H9 (cell line): Measurements from ENCODE around the gene PTPRF. TPM values are rescaled to one million over a fixed set of nuclear protein-coding genes. Genes with fewer than 3 reads are reported as not detected.

Experiments
- DNase-seq: peaks from one replicate; pipeline ENCODE4 v3.0.0-alpha.2; 2017
- H2AFZ ChIP-seq: one replicate; pipeline ENCODE4 v1.6.1; 2013; ENCODE audit warnings: mild to moderate bottlenecking, low read length, control low read depth, moderate library complexity
- H2AK5ac ChIP-seq: 2 replicates; pipeline ENCODE4 v1.6.1; 2013; ENCODE audit warnings: low read length, control low read depth, mixed read lengths; ENCODE audit not compliant: insufficient read length
- H2BK120ac ChIP-seq: one replicate; pipeline ENCODE4 v1.6.1; 2013; ENCODE audit warnings: low read depth, mild to moderate bottlenecking, low read length, control low read depth, inconsistent platforms; ENCODE audit not compliant: poor library complexity, severe bottlenecking
- H2BK12ac ChIP-seq: 2 replicates; pipeline ENCODE4 v1.6.1; 2013; ENCODE audit warnings: low read length, control low read depth, mixed read lengths, low read depth; ENCODE audit not compliant: insufficient read length
- H2BK15ac ChIP-seq: 2 replicates; pipeline ENCODE4 v1.6.1; 2013; ENCODE audit warnings: low read depth, low read length, control low read depth
- H2BK20ac ChIP-seq: one replicate; pipeline ENCODE4 v1.6.1; 2013; ENCODE audit warnings: low read depth, mild to moderate bottlenecking, low read length, control low read depth, inconsistent platforms; ENCODE audit not compliant: poor library complexity, severe bottlenecking
- H2BK5ac ChIP-seq: 2 replicates; pipeline ENCODE4 v1.6.1; 2013; ENCODE audit warnings: low read length, control low read depth, mixed read lengths; ENCODE audit not compliant: insufficient read length
- H3K14ac ChIP-seq: 2 replicates; pipeline ENCODE4 v1.6.1; 2013; ENCODE audit warnings: low read length, control low read depth; ENCODE audit not compliant: insufficient read depth
- H3K18ac ChIP-seq: 2 replicates; pipeline ENCODE4 v1.6.1; 2013; ENCODE audit warnings: low read depth, mild to moderate bottlenecking, mixed read lengths, low read length, control low read depth; ENCODE audit not compliant: insufficient read length
- H3K23ac ChIP-seq: 2 replicates; pipeline ENCODE4 v1.6.1; 2013; ENCODE audit warnings: low read length, control low read depth, mixed read lengths, low read depth; ENCODE audit not compliant: insufficient read length
- H3K23me2 ChIP-seq: 2 replicates; pipeline ENCODE4 v1.6.1; 2013; ENCODE audit warnings: low read depth, mild to moderate bottlenecking, mixed read lengths, low read length, control low read depth; ENCODE audit not compliant: insufficient read length, poor library complexity, severe bottlenecking
- H3K27ac ChIP-seq: 2 replicates; pipeline ENCODE4 v1.5.1; 2013; ENCODE audit warnings: low read length, control low read depth, mixed read lengths, low read depth; ENCODE audit not compliant: insufficient read length
- H3K27me3 ChIP-seq: 2 replicates; pipeline ENCODE4 v1.6.1; 2013; ENCODE audit warnings: low read length, control low read depth, inconsistent platforms; ENCODE audit not compliant: insufficient read depth
- H3K4ac ChIP-seq: 2 replicates; pipeline ENCODE4 v1.6.1; 2013; ENCODE audit warnings: low read depth, mild to moderate bottlenecking, control low read depth, inconsistent platforms, low read length, moderate library complexity
- H3K4me1 ChIP-seq: 2 replicates; pipeline ENCODE4 v1.6.1; 2013; ENCODE audit warnings: low read length, control low read depth, inconsistent platforms; ENCODE audit not compliant: insufficient read depth
- H3K4me2 ChIP-seq: 2 replicates; pipeline ENCODE4 v1.6.1; 2013; ENCODE audit warnings: low read length, control low read depth, mixed read lengths; ENCODE audit not compliant: insufficient read length, insufficient read depth
- H3K56ac ChIP-seq: 2 replicates; pipeline ENCODE4 v1.6.1; 2013; ENCODE audit warnings: low read depth, mild to moderate bottlenecking, mixed read lengths, low read length, control low read depth; ENCODE audit not compliant: insufficient read length
- H3K79me1 ChIP-seq: 2 replicates; pipeline ENCODE4 v1.6.1; 2013; ENCODE audit warnings: low read depth, mild to moderate bottlenecking, moderate library complexity, low read length, control low read depth, inconsistent platforms; ENCODE audit not compliant: insufficient read depth, poor library complexity, severe bottlenecking
- H3K79me2 ChIP-seq: 2 replicates; pipeline ENCODE4 v1.6.1; 2013; ENCODE audit warnings: low read length, control low read depth, inconsistent platforms; ENCODE audit not compliant: insufficient read depth
- H3K9ac ChIP-seq: 2 replicates; pipeline ENCODE4 v1.6.1; 2013; ENCODE audit warnings: low read length, control low read depth, mixed read lengths; ENCODE audit not compliant: insufficient read length; ENCODE audit errors: extremely low read depth
- H3K9me3 ChIP-seq: one replicate; pipeline ENCODE4 v1.6.1; 2013; ENCODE audit warnings: low read depth, low read length, inconsistent platforms; ENCODE audit not compliant: control insufficient read depth
- H3T11ph ChIP-seq: one replicate; pipeline ENCODE4 v1.6.1; 2013; ENCODE audit warnings: mild to moderate bottlenecking, low read length, control low read depth, inconsistent platforms
- H4K20me1 ChIP-seq: one replicate; pipeline ENCODE4 v1.6.1; 2013; ENCODE audit not compliant: control insufficient read depth, insufficient read length, insufficient read depth
- H4K5ac ChIP-seq: 2 replicates; pipeline ENCODE4 v1.6.1; 2013; ENCODE audit warnings: low read depth, mild to moderate bottlenecking, mixed read lengths, low read length, control low read depth; ENCODE audit not compliant: insufficient read length
- H4K8ac ChIP-seq: replicated peaks from 2 replicates; pipeline ENCODE4 v1.6.1; 2013; ENCODE audit warnings: low read length, control low read depth, mixed read lengths, low read depth; ENCODE audit not compliant: insufficient read length
- H4K91ac ChIP-seq: 2 replicates; pipeline ENCODE4 v1.6.1; 2013; ENCODE audit warnings: low read depth, mild to moderate bottlenecking, moderate library complexity, mixed read lengths, low read length, control low read depth; ENCODE audit not compliant: insufficient read length
- H3K27ac Mint-ChIP-seq, 3 experiments: 2 replicates in 2 of 3; 3 replicates in 1 of 3; pipeline ENCODE4 v1.8.0; 2020 to 2021; ENCODE audit warnings: mixed read lengths in 3 of 3, mild to moderate bottlenecking in 1 of 3, moderate library complexity in 1 of 3
- H3K27me3 Mint-ChIP-seq: 2 replicates; pipeline ENCODE4 v1.8.0; 2021; ENCODE audit warnings: low read depth, mild to moderate bottlenecking, moderate library complexity, mixed read lengths
- H3K36me3 Mint-ChIP-seq, 3 experiments: 2 replicates in 2 of 3; 3 replicates in 1 of 3; pipeline ENCODE4 v1.8.0; 2020 to 2021; ENCODE audit warnings: low read depth in 3 of 3, mixed read lengths in 3 of 3; ENCODE audit not compliant: insufficient read depth in 1 of 3
- H3K4me1 Mint-ChIP-seq, 2 experiments: 2 replicates each; pipeline ENCODE4 v1.8.0; 2020; ENCODE audit warnings: mixed read lengths in 2 of 2
- H3K4me3 Mint-ChIP-seq, 2 experiments: 2 replicates in 1 of 2; 3 replicates in 1 of 2; pipeline ENCODE4 v1.8.0; 2020 to 2021; ENCODE audit warnings: mild to moderate bottlenecking in 2 of 2, mixed read lengths in 2 of 2, moderate library complexity in 1 of 2
- H3K9me3 Mint-ChIP-seq, 2 experiments: 2 replicates in 1 of 2; 3 replicates in 1 of 2; pipeline ENCODE4 v1.8.0; 2020; ENCODE audit warnings: mild to moderate bottlenecking in 2 of 2, mixed read lengths in 2 of 2, moderate library complexity in 1 of 2
- CTCF ChIP-seq: fragments of 200-600 bp; sonication (generic); conservative IDR thresholded peaks from 3 replicates; pipeline ENCODE4 v1.8.0; 2021; ENCODE audit warnings: antibody characterized with exemption, mild to moderate bottlenecking
- WGBS: extraction: QIAGEN DNeasy Blood & Tissue Kit; methylation state at CpG from one replicate; pipeline ENCODE4 v1.1.7; 2013; ENCODE audit warnings: missing lambda C conversion rate, low lambda C conversion rate, mixed read lengths; ENCODE audit not compliant: insufficient read length; ENCODE audit errors: extremely low coverage; 5-methylcytosine and 5-hydroxymethylcytosine counted together
- total RNA-seq: library from RNA; stranded (reverse); gene quantifications from 2 replicates; pipeline ENCODE4 v1.2.1, GENCODE V29; 2021

The PTPRF gene
- total RNA-seq, 1 experiment from 2014 or later: 193 TPM

- Mint-ChIP-seq H3K36me3 (peaks cover 26 to 59% (median 54%) of the 10 kb centered on the region in 3 experiments; a peak in 6 of 7 replicates), H3K27me3 (no peaks in the 10 kb centered on the region), H3K27ac (peak overlapping the region in 2 of 3 experiments; percentile 30 to 49; a peak in 1 of 7 replicates), H3K4me1 (peaks cover 8 to 14% of the 10 kb centered on the region in 2 experiments; a peak in 3 of 4 replicates), H3K4me3 (no peak overlapping the region), H3K9me3 (no peaks in the 10 kb centered on the region)
- no peak for DNase-seq
- no peak overlapping the region for H2AFZ ChIP-seq
- no peak for TF ChIP-seq CTCF
- no peaks in the 10 kb centered on the region for H3K9me3 ChIP-seq
- H3K4ac ChIP-seq: no peak overlapping the region
- no peak overlapping the region for H2BK5ac ChIP-seq
- peaks cover 3% of the 10 kb centered on the region for H3K23me2 ChIP-seq
- no peak overlapping the region for H3T11ph ChIP-seq
- H4K20me1 ChIP-seq: no peaks in the 10 kb centered on the region
- H4K91ac ChIP-seq: no peak overlapping the region
- no peak overlapping the region for H4K5ac ChIP-seq
- H3K79me2 ChIP-seq: no peaks in the 10 kb centered on the region
- H3K4me1 ChIP-seq: no peaks in the 10 kb centered on the region
- no peak overlapping the region for H3K27ac ChIP-seq
- H3K23ac ChIP-seq: no peak overlapping the region
- H2AK5ac ChIP-seq: no peak overlapping the region
- no CpG with 5 or more reads among the region's 14 CpGs for WGBS
- no peak overlapping the region for H3K4me2 ChIP-seq
- no peak overlapping the region for H2BK15ac ChIP-seq
- H3K14ac ChIP-seq: no peak overlapping the region
- H2BK120ac ChIP-seq: no peak overlapping the region
- no peak overlapping the region for H3K9ac ChIP-seq
- no peak overlapping the region for H2BK20ac ChIP-seq
- no peak overlapping the region for H3K56ac ChIP-seq
- no peak overlapping the region for H4K8ac ChIP-seq
- H3K27me3 ChIP-seq: no peaks in the 10 kb centered on the region
- no peak overlapping the region for H2BK12ac ChIP-seq
- H3K18ac ChIP-seq: no peak overlapping the region
- H3K79me1 ChIP-seq: no peaks in the 10 kb centered on the region
Measured at GRCh38 chr1:43570715-43571114, 40.0 kb downstream of the PTPRF start.
